ENCODE data around the gene MMAA.
"Not testable (repeated sequence)": the region's sequence is repeated elsewhere in the genome, so short reads cannot be mapped to it uniquely, and the experiment has no call there.

Gene MMAA

DNA sequence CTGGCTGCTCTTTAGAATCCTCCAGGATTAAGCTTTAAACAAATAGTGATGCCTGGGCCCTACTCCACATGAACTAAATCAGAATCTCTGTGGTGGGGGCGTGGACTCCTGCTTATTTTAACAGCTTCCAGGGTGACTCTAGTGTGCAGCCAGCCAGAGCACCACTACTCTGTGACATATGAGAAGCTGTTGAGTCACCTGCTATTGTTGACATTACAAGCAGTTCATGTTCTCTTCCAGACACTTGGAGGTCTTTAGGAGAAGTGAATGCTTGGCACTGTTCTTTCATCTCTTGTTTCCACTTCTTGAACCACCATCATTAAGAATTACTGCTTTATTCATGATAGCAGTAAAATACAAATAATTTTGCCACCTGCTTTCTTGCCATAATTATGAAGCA is 60.3 kb downstream of the MMAA start:
- TF ChIP-seq, protein P1, sequence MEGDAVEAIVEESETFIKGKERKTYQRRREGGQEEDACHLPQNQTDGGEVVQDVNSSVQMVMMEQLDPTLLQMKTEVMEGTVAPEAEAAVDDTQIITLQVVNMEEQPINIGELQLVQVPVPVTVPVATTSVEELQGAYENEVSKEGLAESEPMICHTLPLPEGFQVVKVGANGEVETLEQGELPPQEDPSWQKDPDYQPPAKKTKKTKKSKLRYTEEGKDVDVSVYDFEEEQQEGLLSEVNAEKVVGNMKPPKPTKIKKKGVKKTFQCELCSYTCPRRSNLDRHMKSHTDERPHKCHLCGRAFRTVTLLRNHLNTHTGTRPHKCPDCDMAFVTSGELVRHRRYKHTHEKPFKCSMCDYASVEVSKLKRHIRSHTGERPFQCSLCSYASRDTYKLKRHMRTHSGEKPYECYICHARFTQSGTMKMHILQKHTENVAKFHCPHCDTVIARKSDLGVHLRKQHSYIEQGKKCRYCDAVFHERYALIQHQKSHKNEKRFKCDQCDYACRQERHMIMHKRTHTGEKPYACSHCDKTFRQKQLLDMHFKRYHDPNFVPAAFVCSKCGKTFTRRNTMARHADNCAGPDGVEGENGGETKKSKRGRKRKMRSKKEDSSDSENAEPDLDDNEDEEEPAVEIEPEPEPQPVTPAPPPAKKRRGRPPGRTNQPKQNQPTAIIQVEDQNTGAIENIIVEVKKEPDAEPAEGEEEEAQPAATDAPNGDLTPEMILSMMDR (IDR thresholded peaks at IDR 0.05; ENCODE audit: low read depth, low read length), result no peak
- peak; percentile 69 for DNase-seq (ENCODE audit: extremely low read depth, low read depth)

DNA sequence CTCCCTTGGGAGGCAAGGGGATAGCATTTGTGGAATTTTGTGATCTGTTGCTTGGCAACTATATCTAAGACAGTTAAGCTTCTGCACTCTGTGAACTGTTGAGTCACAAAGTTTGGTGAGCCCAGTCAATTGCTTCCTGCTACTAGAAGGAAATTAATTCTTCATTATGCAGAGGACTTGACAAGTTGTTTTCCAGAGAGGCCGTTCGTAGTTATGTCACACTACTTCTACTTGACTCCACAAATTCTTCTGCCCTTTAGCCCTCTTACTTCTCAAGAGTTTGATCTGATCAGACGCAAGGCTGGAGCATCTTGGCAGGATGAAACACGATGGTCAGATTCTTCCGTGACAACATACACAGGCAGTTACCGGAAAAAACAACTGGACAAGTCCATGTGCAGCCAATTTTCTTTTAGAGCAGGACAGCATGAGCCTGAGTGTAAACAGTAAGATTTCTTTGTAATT is 60.8 kb downstream of the MMAA start, which contains the start of gene C4orf51:
Gene C4orf51, plus strand, starts transcription at position 156 of the 465 bp plus-strand sequence. Its CDS starts 58 bp downstream, at position 214.
- DNase-seq (ENCODE audit: extremely low read depth, low read depth), result peak; percentile 25
- TF ChIP-seq, protein P1 (IDR thresholded peaks at IDR 0.05; ENCODE audit: low read depth, low read length), result no peak

DNA sequence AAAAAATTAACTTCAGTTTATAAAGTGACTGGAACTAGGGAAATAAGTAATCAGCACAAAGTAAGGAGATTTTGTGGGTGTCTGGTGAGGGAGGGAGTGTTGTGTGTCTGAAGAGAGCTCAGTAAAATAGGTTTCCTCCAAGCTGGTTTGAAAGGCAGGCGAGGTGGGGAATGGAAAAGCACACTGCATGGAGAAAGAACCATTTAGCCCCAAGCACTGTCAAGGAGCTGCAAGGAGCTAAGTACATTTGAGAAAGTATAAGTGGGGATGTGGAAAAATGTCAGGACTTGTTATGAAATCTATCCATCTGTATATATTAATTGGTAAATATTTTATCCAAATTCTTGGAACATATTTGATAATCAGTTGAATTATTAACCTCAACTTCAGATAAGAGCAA is 61.7 kb downstream of the MMAA start:
- TF ChIP-seq, protein P1 (IDR thresholded peaks at IDR 0.05; ENCODE audit: low read depth, low read length), result no peak
- DNase-seq (ENCODE audit: extremely low read depth, low read depth), result no peak

DNA sequence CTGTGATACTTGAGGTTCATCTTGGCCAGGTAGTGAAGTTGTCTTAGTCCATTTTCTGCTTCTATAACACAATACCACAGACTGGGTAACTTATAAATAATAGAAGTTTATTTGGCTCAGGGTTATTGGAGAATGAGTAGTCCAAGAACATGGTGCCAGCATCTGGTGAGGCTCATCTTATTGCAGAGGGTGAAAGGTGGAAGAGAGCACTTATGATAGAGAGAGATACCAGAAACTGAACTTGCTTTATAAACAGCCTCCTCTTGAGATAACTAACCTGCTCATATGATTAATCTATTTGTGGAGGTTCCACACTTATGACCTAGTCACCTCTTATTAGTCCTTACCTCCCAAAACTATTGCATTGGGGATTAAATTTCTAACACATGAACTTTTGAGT is 62.3 kb downstream of the MMAA start:
- TF ChIP-seq, protein P1 (IDR thresholded peaks at IDR 0.05; ENCODE audit: low read depth, low read length), result no peak
- DNase-seq (ENCODE audit: extremely low read depth, low read depth), result no peak

DNA sequence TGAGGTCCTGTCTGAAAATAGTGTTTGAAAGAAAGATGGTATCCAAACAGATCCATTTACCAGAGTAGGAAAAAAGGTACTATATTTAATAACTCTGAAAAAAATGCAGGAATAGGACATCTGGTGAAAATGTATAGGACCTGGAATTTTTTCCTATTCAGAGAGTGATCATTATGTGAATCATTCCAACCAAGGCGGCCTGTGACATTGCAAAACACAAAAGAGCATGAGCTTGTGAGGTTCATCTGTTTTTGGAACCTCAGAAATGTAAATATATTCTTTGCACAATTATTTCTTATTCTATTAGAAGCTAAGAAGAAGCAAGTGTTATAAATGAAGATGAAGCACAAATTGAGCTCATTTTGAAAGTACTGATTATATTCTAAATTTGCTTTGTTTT is 62.8 kb downstream of the MMAA start:
- no peak for DNase-seq (ENCODE audit: extremely low read depth, low read depth)
- TF ChIP-seq, protein P1 (IDR thresholded peaks at IDR 0.05; ENCODE audit: low read depth, low read length), result no peak

DNA sequence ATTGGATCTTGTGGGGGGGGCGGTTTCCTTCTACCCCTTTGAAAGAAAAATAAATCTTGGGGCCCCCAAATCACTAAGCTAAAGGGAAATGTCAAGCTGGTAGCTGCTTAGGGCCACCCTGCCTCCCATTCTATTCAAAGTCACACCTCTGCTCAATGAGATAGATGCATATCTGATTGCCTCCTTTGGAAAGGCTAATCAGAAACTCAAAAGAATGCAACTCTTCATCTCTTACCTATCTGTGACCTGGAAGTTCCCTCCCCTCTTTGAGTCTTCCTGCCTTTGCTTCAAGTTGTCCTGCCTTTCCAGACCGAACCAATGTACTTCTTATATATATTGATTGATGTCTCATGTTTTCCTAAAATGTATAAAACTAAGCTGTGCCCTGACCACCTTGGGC is 67.8 kb downstream of the MMAA start:
- no peak for DNase-seq (ENCODE audit: extremely low read depth, low read depth)
- TF ChIP-seq, protein P1 (IDR thresholded peaks at IDR 0.05; ENCODE audit: low read depth, low read length), result no peak

DNA sequence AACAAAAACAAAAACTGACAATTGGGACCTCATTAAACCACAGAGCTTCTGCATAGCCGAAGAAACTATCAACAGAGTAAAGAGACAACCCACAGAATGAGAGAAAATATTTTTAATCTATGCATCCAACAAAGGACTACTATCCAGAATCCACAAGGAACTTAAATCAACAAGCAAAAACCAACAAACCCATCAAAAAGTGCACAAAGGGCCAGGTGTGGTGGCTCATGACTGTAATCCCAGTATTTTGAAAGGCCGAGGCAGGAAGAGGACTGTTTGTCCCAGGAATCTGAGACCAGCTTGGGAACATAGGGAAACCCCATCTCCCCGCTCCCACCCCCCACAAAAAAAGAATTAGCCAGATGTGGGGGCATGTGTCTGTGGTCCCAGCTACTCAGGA is 71.4 kb downstream of the MMAA start:
- TF ChIP-seq, protein P1 (IDR thresholded peaks at IDR 0.05; ENCODE audit: low read depth, low read length), result no peak
- DNase-seq (ENCODE audit: extremely low read depth, low read depth), result no peak

DNA sequence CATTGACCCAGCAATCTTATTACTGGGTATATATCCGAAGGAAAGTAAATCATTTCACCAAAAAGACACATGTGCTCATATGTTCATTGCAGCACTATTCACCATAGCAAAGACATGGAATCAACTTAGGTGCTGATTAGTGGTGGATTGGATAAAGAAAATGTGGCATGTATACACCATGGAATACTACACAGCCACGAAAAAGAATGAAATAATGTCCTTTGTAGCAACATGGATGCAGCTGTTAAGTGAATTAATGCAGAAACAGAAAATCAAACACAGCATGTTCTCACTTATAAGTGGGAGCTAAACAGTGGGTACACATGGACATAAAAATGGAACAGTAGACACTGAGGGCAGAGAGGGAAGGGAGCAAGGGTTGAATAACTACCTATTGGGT is 72.2 kb downstream of the MMAA start:
- not testable (repeated sequence) for DNase-seq (ENCODE audit: extremely low read depth, low read depth)
